GM23338 (cell line): Measurements from ENCODE around the gene DGKD. TPM values are rescaled to one million over a fixed set of nuclear protein-coding genes. Genes with fewer than 3 reads are reported as not detected.

ENCODE experiments used
- ATAC-seq: fragments of 200-7000 bp; cut with Tn5 transposase; 3 replicates; pipeline ENCODE4 v1.9.1; 2020
- DNase-seq: peaks from one replicate; pipeline ENCODE4 v3.0.0-alpha.2; 2015; ENCODE audit warnings: low spot score
- H2AFZ ChIP-seq: fragments of 200-600 bp; sonication (generic); 2 replicates; pipeline ENCODE4 v1.8.0; 2016; ENCODE audit warnings: antibody characterized with exemption, mild to moderate bottlenecking, moderate library complexity
- H3F3A ChIP-seq: fragments of 200-600 bp; sonication (generic); replicated peaks from 2 replicates; pipeline ENCODE4 v1.8.0; 2017; ENCODE audit warnings: antibody characterized with exemption, mixed run types, low read depth
- H3K27ac ChIP-seq: fragments of 200-600 bp; sonication (generic); 2 replicates; pipeline ENCODE4 v1.6.1; 2016; ENCODE audit warnings: low read depth
- H3K27me3 ChIP-seq: fragments of 200-600 bp; sonication (generic); 2 replicates; pipeline ENCODE4 v1.8.0; 2016; ENCODE audit warnings: mild to moderate bottlenecking, mixed run types, moderate library complexity; ENCODE audit not compliant: insufficient read depth
- H3K36me3 ChIP-seq: fragments of 200-600 bp; sonication (generic); 2 replicates; pipeline ENCODE4 v1.8.0; 2016; ENCODE audit warnings: mild to moderate bottlenecking; ENCODE audit not compliant: insufficient read depth
- H3K4me1 ChIP-seq: fragments of 200-600 bp; sonication (generic); 2 replicates; pipeline ENCODE4 v1.8.0; 2016; ENCODE audit warnings: mild to moderate bottlenecking, moderate library complexity; ENCODE audit not compliant: insufficient read depth
- H3K4me2 ChIP-seq: fragments of 200-600 bp; sonication (generic); 2 replicates; pipeline ENCODE4 v1.7.1; 2017; ENCODE audit warnings: mixed run types
- H3K4me3 ChIP-seq: fragments of 200-600 bp; sonication (generic); 2 replicates; pipeline ENCODE4 v1.6.1; 2016; ENCODE audit warnings: mixed run types
- H3K79me2 ChIP-seq: fragments of 200-600 bp; sonication (generic); replicated peaks from 2 replicates; pipeline ENCODE4 v1.8.0; 2017; ENCODE audit warnings: mild to moderate bottlenecking; ENCODE audit not compliant: insufficient read depth
- H3K9me2 ChIP-seq: fragments of 200-600 bp; sonication (generic); 2 replicates; pipeline ENCODE4 v1.8.0; 2017; ENCODE audit not compliant: insufficient read depth
- H4K20me1 ChIP-seq: fragments of 200-600 bp; sonication (generic); replicated peaks from 2 replicates; pipeline ENCODE4 v1.8.0; 2017; ENCODE audit warnings: mild to moderate bottlenecking; ENCODE audit not compliant: insufficient read depth
- H3K27ac Mint-ChIP-seq: 2 replicates; pipeline ENCODE4 v1.8.0; 2020; ENCODE audit warnings: inconsistent platforms, mild to moderate bottlenecking, moderate library complexity, mixed read lengths
- H3K27me3 Mint-ChIP-seq: 3 replicates; pipeline ENCODE4 v1.8.0; 2022; ENCODE audit warnings: low read depth, mild to moderate bottlenecking, moderate library complexity, mixed read lengths, inconsistent platforms; ENCODE audit not compliant: insufficient read depth, poor library complexity
- H3K36me3 Mint-ChIP-seq: 3 replicates; pipeline ENCODE4 v1.8.0; 2021; ENCODE audit warnings: low read depth, mild to moderate bottlenecking, inconsistent platforms, moderate library complexity, mixed read lengths
- H3K4me1 Mint-ChIP-seq: 3 replicates; pipeline ENCODE4 v1.8.0; 2020; ENCODE audit warnings: mild to moderate bottlenecking, inconsistent platforms, mixed read lengths
- H3K4me3 Mint-ChIP-seq: 3 replicates; pipeline ENCODE4 v1.8.0; 2021; ENCODE audit warnings: moderate library complexity, mild to moderate bottlenecking, inconsistent platforms, mixed read lengths
- H3K9me3 Mint-ChIP-seq: 3 replicates; pipeline ENCODE4 v1.8.0; 2020; ENCODE audit warnings: moderate library complexity, mild to moderate bottlenecking, inconsistent platforms, mixed read lengths
- ETS1 ChIP-seq: IDR thresholded peaks from 2 replicates; pipeline ENCODE4 v1.6.1; 2016; ENCODE audit warnings: antibody characterized with exemption
- EZH2phosphoT487 ChIP-seq: fragments of 200-600 bp; sonication (generic); IDR thresholded peaks from one replicate; pipeline ENCODE4 v1.8.1; 2018; ENCODE audit warnings: antibody characterized with exemption; ENCODE audit not compliant: unreplicated experiment
- JUNB ChIP-seq: IDR thresholded peaks from one replicate; pipeline ENCODE4 v1.6.1; 2016; ENCODE audit warnings: antibody characterized with exemption; ENCODE audit not compliant: unreplicated experiment
- POLR2AphosphoS5 ChIP-seq: IDR thresholded peaks from 2 replicates; pipeline ENCODE4 v1.6.1; 2016; ENCODE audit warnings: antibody characterized with exemption, low read depth
- REST ChIP-seq: IDR thresholded peaks from one replicate; pipeline ENCODE4 v1.6.1; 2018; ENCODE audit warnings: antibody characterized with exemption; ENCODE audit not compliant: unreplicated experiment
- STAT1 ChIP-seq: IDR thresholded peaks from one replicate; pipeline ENCODE4 v1.6.1; 2016; ENCODE audit warnings: antibody characterized with exemption; ENCODE audit not compliant: unreplicated experiment
- ZNF331 ChIP-seq: fragments of 250-450 bp; sonication (Bioruptor Pico); IDR thresholded peaks from 2 replicates; pipeline ENCODE4 v1.5.0; 2020; ENCODE audit warnings: low read depth, mild to moderate bottlenecking, moderate library complexity
- ZNF462 ChIP-seq: fragments of 250-450 bp; sonication (Bioruptor Pico); IDR thresholded peaks from 2 replicates; pipeline ENCODE4 v1.5.0; 2020; ENCODE audit warnings: mild to moderate bottlenecking, moderate library complexity
- polyA plus RNA-seq: library from polyadenylated mRNA; unstranded; fragments of >200 nt; fragmentation: Nextera tagmentation; extraction: Ambion mirVana; gene quantifications from 2 replicates; pipeline ENCODE4 v1.2.1, GENCODE V29; 2016
- total RNA-seq: library from RNA; depleted of rRNA; stranded (reverse); fragments of >200 nt; shearing (Covaris generic); gene quantifications from 2 replicates; pipeline ENCODE4 v1.2.3, GENCODE V29; 2014

The DGKD gene
- total and polyA plus RNA-seq, 2 experiments from 2014 or later: 11.1 to 23.4 TPM

- TF ChIP-seq ZNF462: no peak
- TF ChIP-seq EZH2phosphoT487: no peak
- TF ChIP-seq ZNF331: no peak
- TF ChIP-seq STAT1: no peak
- no peak for TF ChIP-seq ETS1
- TF ChIP-seq JUNB: no peak
Observed at GRCh38 chr2:233400341-233400740, 46.0 kb downstream of the DGKD start (continued).

GRCh38 chr2:233400961-233401360, 46.7 kb downstream of the DGKD start:
- Histone ChIP-seq H4K20me1 (no peaks in the 10 kb centered on the region), H3K9me2 (no peaks in the 10 kb centered on the region), H3F3A (no peaks in the 10 kb centered on the region), H3K79me2 (no peaks in the 10 kb centered on the region), H3K4me2 (no peak overlapping the region), H3K36me3 (no peaks in the 10 kb centered on the region), H2AFZ (no peak overlapping the region), H3K4me1 (peaks cover 8% of the 10 kb centered on the region; the same call in 1 of the 2 replicates), H3K27ac (no peak overlapping the region), H3K27me3 (no peaks in the 10 kb centered on the region), H3K4me3 (no peak overlapping the region)
- no peak for DNase-seq
- Mint-ChIP-seq H3K9me3 (peaks cover 3% of the 10 kb centered on the region; the same call in 1 of the 3 replicates), H3K27me3 (peaks cover 18% of the 10 kb centered on the region), H3K27ac (no peak overlapping the region; the same call in 1 of the 2 replicates), H3K36me3 (peaks cover 19% of the 10 kb centered on the region), H3K4me1 (peaks cover 21% of the 10 kb centered on the region), H3K4me3 (no peak overlapping the region)
- ATAC-seq: no peak
- TF ChIP-seq POLR2AphosphoS5 (no peak), REST (no peak), ETS1 (no peak), EZH2phosphoT487 (no peak)
